ENCODE data around the gene UQCC5. TPM values are rescaled to one million over a fixed set of nuclear protein-coding genes. Genes with fewer than 3 reads are reported as not detected.

The UQCC5 gene
- total RNA-seq, 6 donors from 2014 or later = 2.0 to 43.0 (median 3.0) TPM

DNA sequence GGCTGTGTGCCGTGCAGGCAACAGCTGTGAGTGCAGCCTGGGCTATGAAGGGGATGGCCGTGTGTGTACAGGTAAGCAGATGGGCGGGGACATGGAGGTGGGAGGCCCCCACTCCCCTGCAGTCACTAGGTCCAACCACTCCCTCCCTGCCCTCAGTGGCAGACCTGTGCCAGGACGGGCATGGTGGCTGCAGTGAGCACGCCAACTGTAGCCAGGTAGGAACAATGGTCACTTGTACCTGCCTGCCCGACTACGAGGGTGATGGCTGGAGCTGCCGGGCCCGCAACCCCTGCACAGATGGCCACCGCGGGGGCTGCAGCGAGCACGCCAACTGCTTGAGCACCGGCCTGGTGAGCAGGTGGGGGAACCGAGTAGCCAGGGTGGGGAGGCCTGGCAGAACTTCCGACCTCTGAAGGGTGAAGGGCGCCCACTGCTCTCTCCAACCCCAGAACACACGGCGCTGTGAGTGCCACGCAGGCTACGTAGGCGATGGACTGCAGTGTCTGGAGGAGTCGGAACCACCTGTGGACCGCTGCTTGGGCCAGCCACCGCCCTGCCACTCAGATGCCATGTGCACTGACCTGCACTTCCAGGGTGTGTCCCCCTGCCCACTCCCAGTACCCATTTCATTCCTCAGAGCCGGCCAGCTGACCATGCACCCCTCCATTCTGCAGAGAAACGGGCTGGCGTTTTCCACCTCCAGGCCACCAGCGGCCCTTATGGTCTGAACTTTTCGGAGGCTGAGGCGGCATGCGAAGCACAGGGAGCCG lies 14.3 kb upstream of the UQCC5 start:
- no peak for ATAC-seq (ENCODE audit: low FRiP score in 2 of 2)
- Histone ChIP-seq H3K36me3 (peaks cover 0 to 72% (median 25%) of the 10 kb centered on the region in 4 donors), H3K4me3 (no peak overlapping the region), H3K4me1 (peaks cover 27 to 36% (median 29%) of the 10 kb centered on the region in 4 donors), H3K27me3 (no peaks in the 10 kb centered on the region), H3K9me3 (no peaks in the 10 kb centered on the region), H3K27ac (no peak overlapping the region)
- peak in 1 of 2 donors; percentile 77 for DNase-seq
- WGBS, 2 donors = 94 to 96% methylated on average over 19 to 33 of the region's 33 CpGs
- TF ChIP-seq EP300 (IDR thresholded peaks at IDR 0.05) (no peak), POLR2A (IDR thresholded peaks at IDR 0.05) (no peak), POLR2AphosphoS5 (IDR thresholded peaks at IDR 0.05) (no peak)
- TF ChIP-seq, protein P1, sequence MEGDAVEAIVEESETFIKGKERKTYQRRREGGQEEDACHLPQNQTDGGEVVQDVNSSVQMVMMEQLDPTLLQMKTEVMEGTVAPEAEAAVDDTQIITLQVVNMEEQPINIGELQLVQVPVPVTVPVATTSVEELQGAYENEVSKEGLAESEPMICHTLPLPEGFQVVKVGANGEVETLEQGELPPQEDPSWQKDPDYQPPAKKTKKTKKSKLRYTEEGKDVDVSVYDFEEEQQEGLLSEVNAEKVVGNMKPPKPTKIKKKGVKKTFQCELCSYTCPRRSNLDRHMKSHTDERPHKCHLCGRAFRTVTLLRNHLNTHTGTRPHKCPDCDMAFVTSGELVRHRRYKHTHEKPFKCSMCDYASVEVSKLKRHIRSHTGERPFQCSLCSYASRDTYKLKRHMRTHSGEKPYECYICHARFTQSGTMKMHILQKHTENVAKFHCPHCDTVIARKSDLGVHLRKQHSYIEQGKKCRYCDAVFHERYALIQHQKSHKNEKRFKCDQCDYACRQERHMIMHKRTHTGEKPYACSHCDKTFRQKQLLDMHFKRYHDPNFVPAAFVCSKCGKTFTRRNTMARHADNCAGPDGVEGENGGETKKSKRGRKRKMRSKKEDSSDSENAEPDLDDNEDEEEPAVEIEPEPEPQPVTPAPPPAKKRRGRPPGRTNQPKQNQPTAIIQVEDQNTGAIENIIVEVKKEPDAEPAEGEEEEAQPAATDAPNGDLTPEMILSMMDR (IDR thresholded peaks at IDR 0.05) = no peak

DNA sequence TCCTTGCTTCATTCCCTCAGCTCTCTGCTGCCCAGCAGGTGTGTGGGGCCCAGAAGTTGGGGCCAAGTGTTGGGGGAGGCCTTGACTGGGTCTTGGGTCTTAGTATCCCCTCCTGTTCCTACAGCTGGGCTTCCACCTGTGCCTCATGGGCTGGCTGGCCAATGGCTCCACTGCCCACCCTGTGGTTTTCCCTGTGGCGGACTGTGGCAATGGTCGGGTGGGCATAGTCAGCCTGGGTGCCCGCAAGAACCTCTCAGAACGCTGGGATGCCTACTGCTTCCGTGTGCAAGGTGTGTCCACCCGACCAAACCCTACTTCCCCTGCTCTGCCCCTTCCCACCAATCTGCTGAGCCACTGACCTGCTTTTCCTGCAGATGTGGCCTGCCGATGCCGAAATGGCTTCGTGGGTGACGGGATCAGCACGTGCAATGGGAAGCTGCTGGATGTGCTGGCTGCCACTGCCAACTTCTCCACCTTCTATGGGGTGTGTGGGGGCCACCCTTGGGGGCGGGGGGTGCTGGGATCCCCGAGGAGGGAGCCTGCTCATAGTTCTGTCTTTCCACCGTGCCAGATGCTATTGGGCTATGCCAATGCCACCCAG lies 13.7 kb upstream of the UQCC5 start:
- TF ChIP-seq POLR2A (IDR thresholded peaks at IDR 0.05) = no peak
- TF ChIP-seq POLR2AphosphoS5 (IDR thresholded peaks at IDR 0.05) = no peak
- TF ChIP-seq EP300 (IDR thresholded peaks at IDR 0.05) = no peak
- TF ChIP-seq, protein P1 (IDR thresholded peaks at IDR 0.05) = no peak
- no peaks in the 10 kb centered on the region for H3K9me3 ChIP-seq
- no peak overlapping the region for H3K27ac ChIP-seq
- no peaks in the 10 kb centered on the region for H3K27me3 ChIP-seq
- 88 to 94% methylated on average over 8 to 14 of the region's 14 CpGs for WGBS, 2 donors
- H3K4me1 ChIP-seq = peaks cover 32 to 42% (median 34%) of the 10 kb centered on the region in 4 donors
- H3K4me3 ChIP-seq = no peak overlapping the region
- peaks cover 0 to 74% (median 25%) of the 10 kb centered on the region in 4 donors for H3K36me3 ChIP-seq
- no peak for ATAC-seq (ENCODE audit: low FRiP score in 2 of 2)
- DNase-seq = peak in 1 of 2 donors; percentile 46

DNA sequence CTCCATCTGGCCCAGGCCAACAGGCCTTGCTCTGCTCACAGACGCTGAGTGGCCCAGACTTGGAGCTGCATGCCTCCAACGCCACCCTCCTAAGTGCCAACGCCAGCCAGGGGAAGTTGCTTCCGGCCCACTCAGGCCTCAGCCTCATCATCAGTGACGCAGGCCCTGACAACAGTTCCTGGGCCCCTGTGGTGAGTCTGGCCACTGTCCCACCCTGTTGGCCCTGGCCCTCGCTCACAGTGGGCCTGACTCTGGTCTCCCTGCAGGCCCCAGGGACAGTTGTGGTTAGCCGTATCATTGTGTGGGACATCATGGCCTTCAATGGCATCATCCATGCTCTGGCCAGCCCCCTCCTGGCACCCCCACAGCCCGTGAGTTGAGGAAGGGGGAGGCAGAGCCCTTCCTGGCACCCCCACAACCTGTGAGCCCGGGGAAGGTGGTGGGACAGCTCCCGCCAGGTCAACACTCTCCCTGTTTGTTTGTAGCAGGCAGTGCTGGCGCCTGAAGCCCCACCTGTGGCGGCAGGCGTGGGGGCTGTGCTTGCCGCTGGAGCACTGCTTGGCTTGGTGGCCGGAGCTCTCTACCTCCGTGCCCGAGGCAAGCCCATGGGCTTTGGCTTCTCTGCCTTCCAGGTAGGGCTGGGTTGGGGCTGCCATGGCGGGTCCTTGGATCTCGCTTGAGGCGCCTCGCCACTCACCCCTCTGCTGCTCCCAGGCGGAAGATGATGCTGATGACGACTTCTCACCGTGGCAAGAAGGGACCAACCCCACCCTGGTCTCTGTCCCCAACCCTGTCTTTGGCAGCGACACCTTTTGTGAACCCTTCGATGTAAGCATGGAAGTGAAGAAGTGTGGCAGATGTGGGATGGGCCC lies 12.8 kb upstream of the UQCC5 start:
- TF ChIP-seq POLR2A (IDR thresholded peaks at IDR 0.05) (no peak), EP300 (IDR thresholded peaks at IDR 0.05) (no peak), POLR2AphosphoS5 (IDR thresholded peaks at IDR 0.05) (no peak)
- TF ChIP-seq, protein P1 (IDR thresholded peaks at IDR 0.05) = no peak
- no peak for ATAC-seq (ENCODE audit: low FRiP score in 2 of 2)
- peaks cover 33 to 44% (median 38%) of the 10 kb centered on the region in 4 donors for H3K4me1 ChIP-seq
- H3K4me3 ChIP-seq = no peak overlapping the region
- WGBS, 2 donors = 94 to 95% methylated on average over 10 to 26 of the region's 26 CpGs
- H3K27me3 ChIP-seq = no peaks in the 10 kb centered on the region
- no peaks in the 10 kb centered on the region for H3K9me3 ChIP-seq
- H3K36me3 ChIP-seq = peaks cover 0 to 74% (median 25%) of the 10 kb centered on the region in 4 donors
- peak overlapping the region in 1 of 4 donors; percentile 79 for H3K27ac ChIP-seq
- peak in 1 of 2 donors; percentile 70 for DNase-seq

DNA sequence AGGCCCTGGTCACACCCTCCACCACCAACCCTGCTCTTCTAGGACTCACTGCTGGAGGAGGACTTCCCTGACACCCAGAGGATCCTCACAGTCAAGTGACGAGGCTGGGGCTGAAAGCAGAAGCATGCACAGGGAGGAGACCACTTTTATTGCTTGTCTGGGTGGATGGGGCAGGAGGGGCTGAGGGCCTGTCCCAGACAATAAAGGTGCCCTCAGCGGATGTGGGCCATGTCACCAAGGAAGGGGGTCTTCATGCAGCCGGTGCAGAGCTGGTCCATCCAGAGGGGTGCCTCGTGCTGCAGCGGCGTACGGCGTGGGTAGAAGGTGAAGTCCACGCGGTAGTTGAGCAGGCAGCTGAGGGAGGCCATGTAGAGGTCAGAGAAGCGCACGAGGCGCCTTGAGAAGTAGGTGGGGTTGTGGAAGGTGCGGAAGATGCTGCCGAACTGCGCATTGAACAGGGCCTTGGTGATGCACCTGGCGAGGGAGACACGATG lies 12.1 kb upstream of the UQCC5 start:
- 94 to 95% methylated on average over 18 of the region's 18 CpGs for WGBS, 2 donors
- peak in 1 of 2 donors; percentile 76 for DNase-seq
- Histone ChIP-seq H3K4me1 (peaks cover 36 to 43% (median 39%) of the 10 kb centered on the region in 4 donors), H3K27ac (peak overlapping the region; percentile 76 to 83 (median 80)), H3K9me3 (no peaks in the 10 kb centered on the region), H3K27me3 (no peaks in the 10 kb centered on the region), H3K4me3 (no peak overlapping the region), H3K36me3 (peaks cover 0 to 75% (median 25%) of the 10 kb centered on the region in 4 donors)
- TF ChIP-seq POLR2AphosphoS5 (IDR thresholded peaks at IDR 0.05) = no peak
- TF ChIP-seq, protein P1 (IDR thresholded peaks at IDR 0.05) = no peak
- TF ChIP-seq EP300 (IDR thresholded peaks at IDR 0.05) = no peak
- no peak for TF ChIP-seq POLR2A (IDR thresholded peaks at IDR 0.05)
- no peak for ATAC-seq (ENCODE audit: low FRiP score in 2 of 2)

Data from upper lobe of left lung (tissue), 6 donors.